Neural cell (in vitro differentiated cells): Measurements from ENCODE around the gene MARVELD1. TPM values are rescaled to one million over a fixed set of nuclear protein-coding genes. Genes with fewer than 3 reads are reported as not detected.

Source experiments
- H2AFZ ChIP-seq: fragments of 200-600, 300-800 bp; sonication (generic), shearing (Covaris generic); 2 replicates; pipeline ENCODE4 v1.6.0; 2014; ENCODE audit warnings: low read depth, mild to moderate bottlenecking, antibody characterized with exemption, low read length, moderate library complexity
- H3F3A ChIP-seq: fragments of 200-600 bp; shearing (Covaris generic); 2 replicates; pipeline ENCODE4 v1.6.1; 2016; ENCODE audit warnings: mild to moderate bottlenecking, moderate library complexity, mixed read lengths, antibody characterized with exemption, low read length; ENCODE audit not compliant: insufficient read depth, poor library complexity, severe bottlenecking
- H3K27ac ChIP-seq: fragments of 200-600, 300-800 bp; sonication (generic), shearing (Covaris generic); 2 replicates; pipeline ENCODE4 v1.5.1; 2014; ENCODE audit warnings: mild to moderate bottlenecking, low read length, moderate library complexity
- H3K27me3 ChIP-seq: fragments of 300-800, 200-600 bp; sonication (generic), shearing (Covaris generic); 2 replicates; pipeline ENCODE4 v1.6.0; 2014; ENCODE audit warnings: mild to moderate bottlenecking, low read depth, low read length, moderate library complexity; ENCODE audit not compliant: insufficient read depth
- H3K36me3 ChIP-seq: fragments of 300-800, 200-600 bp; sonication (generic), shearing (Covaris generic); 2 replicates; pipeline ENCODE4 v1.5.1; 2014; ENCODE audit warnings: mild to moderate bottlenecking, antibody characterized with exemption, low read length, moderate library complexity; ENCODE audit not compliant: insufficient read depth
- H3K4me2 ChIP-seq: fragments of 300-800, 200-600 bp; sonication (generic), shearing (Covaris generic); 2 replicates; pipeline ENCODE4 v1.6.0; 2014; ENCODE audit warnings: mild to moderate bottlenecking, low read length
- H3K4me3 ChIP-seq: fragments of 300-800, 200-600 bp; sonication (generic), shearing (Covaris generic); 2 replicates; pipeline ENCODE4 v1.5.1; 2014; ENCODE audit warnings: mild to moderate bottlenecking, low read length, moderate library complexity
- H3K79me2 ChIP-seq: fragments of 200-600 bp; shearing (Covaris generic); replicated peaks from 2 replicates; pipeline ENCODE4 v1.6.0; 2014; ENCODE audit warnings: mild to moderate bottlenecking, low read length, moderate library complexity; ENCODE audit not compliant: insufficient read depth
- H3K9ac ChIP-seq: fragments of 300-800, 200-600 bp; sonication (generic), shearing (Covaris generic); 2 replicates; pipeline ENCODE4 v1.6.1; 2016; ENCODE audit warnings: mild to moderate bottlenecking, low read length, mixed read lengths
- H3K9me2 ChIP-seq: fragments of 200-600 bp; shearing (Covaris generic); 2 replicates; pipeline ENCODE4 v1.6.1; 2016; ENCODE audit warnings: mild to moderate bottlenecking, low read length, mixed read lengths; ENCODE audit not compliant: insufficient read depth
- H3K9me3 ChIP-seq: fragments of 200-600, 300-800 bp; sonication (generic), shearing (Covaris generic); 2 replicates; pipeline ENCODE4 v1.6.1; 2016; ENCODE audit warnings: mild to moderate bottlenecking, mixed run types, low read length, moderate library complexity, mixed read lengths
- H4K20me1 ChIP-seq: fragments of 200-600 bp; shearing (Covaris generic); 2 replicates; pipeline ENCODE4 v1.6.1; 2016; ENCODE audit warnings: mild to moderate bottlenecking, mixed run types; ENCODE audit not compliant: insufficient read depth
- CTCF ChIP-seq: fragments of 450-650 bp; IDR thresholded peaks from 2 replicates; pipeline ENCODE4 v1.5.1; 2014; ENCODE audit warnings: antibody characterized with exemption, mild to moderate bottlenecking, moderate library complexity; ENCODE audit not compliant: poor library complexity, severe bottlenecking
- EP300 ChIP-seq: fragments of 450-650 bp; conservative IDR thresholded peaks from 2 replicates; pipeline ENCODE4 v1.6.1; 2014; ENCODE audit warnings: antibody characterized with exemption, mild to moderate bottlenecking, moderate library complexity; ENCODE audit not compliant: poor library complexity, severe bottlenecking
- EZH2 ChIP-seq: fragments of 200-600, 300-800 bp; shearing (Covaris generic), sonication (generic); IDR thresholded peaks from 2 replicates; pipeline ENCODE4 v1.6.1; 2014; ENCODE audit warnings: antibody characterized with exemption, low read length, borderline replicate concordance, mild to moderate bottlenecking; ENCODE audit not compliant: insufficient read depth, poor library complexity, severe bottlenecking
- MXI1 ChIP-seq: fragments of 450-650 bp; conservative IDR thresholded peaks from 2 replicates; pipeline ENCODE4 v1.6.1; 2014; ENCODE audit warnings: antibody characterized with exemption, mild to moderate bottlenecking; ENCODE audit not compliant: poor library complexity, severe bottlenecking
- POLR2AphosphoS5 ChIP-seq: IDR thresholded peaks from 2 replicates; pipeline ENCODE4 v1.6.1; 2012
- RAD21 ChIP-seq: fragments of 450-650 bp; conservative IDR thresholded peaks from 2 replicates; pipeline ENCODE4 v1.6.1; 2014; ENCODE audit warnings: antibody characterized with exemption, mild to moderate bottlenecking, moderate library complexity
- SMC3 ChIP-seq: fragments of 450-650 bp; conservative IDR thresholded peaks from 2 replicates; pipeline ENCODE4 v1.6.1; 2014; ENCODE audit warnings: antibody characterized with exemption, mild to moderate bottlenecking, moderate library complexity; ENCODE audit not compliant: poor library complexity
- TAF1 ChIP-seq: IDR thresholded peaks from 2 replicates; pipeline ENCODE4 v1.6.1; 2012; ENCODE audit warnings: low read depth
- polyA plus RNA-seq: library from polyadenylated mRNA; depleted of rRNA; stranded (reverse); fragments of >200 nt; gene quantifications from 2 replicates; pipeline ENCODE4 v1.2.3, GENCODE V29; 2014
- TF ChIP-seq, protein P1 (sequence below): IDR thresholded peaks from 2 replicates; pipeline ENCODE4 v1.6.1; 2012; ENCODE audit warnings: borderline replicate concordance

MARVELD1 gene
- polyA plus RNA-seq, 1 donor from 2014 or later = 2.3 TPM

DNA sequence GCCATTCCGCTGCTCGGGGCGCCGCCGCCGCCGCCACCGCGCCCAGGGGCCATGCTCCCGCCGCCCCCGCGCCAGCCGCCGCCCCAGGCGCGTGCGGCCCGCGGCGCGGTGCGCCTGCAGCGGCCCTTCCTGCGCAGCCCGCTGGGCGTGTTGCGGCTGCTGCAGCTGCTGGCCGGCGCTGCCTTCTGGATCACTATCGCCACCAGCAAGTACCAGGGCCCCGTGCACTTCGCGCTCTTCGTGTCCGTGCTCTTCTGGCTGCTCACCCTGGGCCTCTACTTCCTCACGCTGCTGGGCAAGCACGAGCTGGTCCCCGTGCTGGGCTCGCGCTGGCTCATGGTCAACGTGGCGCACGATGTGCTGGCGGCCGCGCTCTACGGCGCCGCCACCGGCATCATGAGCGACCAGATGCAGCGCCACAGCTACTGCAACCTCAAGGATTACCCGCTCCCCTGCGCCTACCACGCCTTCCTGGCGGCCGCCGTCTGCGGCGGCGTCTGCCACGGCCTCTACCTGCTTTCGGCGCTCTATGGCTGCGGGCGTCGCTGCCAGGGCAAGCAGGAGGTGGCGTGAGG, 383 bp downstream of the MARVELD1 start:
- H2AFZ ChIP-seq = peak overlapping the region; percentile 40
- H3K79me2 ChIP-seq = no peaks in the 10 kb centered on the region
- H3K27me3 ChIP-seq = peaks cover 16% of the 10 kb centered on the region
- H3K9me3 ChIP-seq = no peaks in the 10 kb centered on the region
- H3K4me3 ChIP-seq = peak overlapping the region; percentile 77
- no peaks in the 10 kb centered on the region for H3K36me3 ChIP-seq
- TF ChIP-seq MXI1 = peak; percentile 80
- TF ChIP-seq TAF1 = no peak
- TF ChIP-seq EP300 = no peak
- no peak for TF ChIP-seq SMC3
- TF ChIP-seq CTCF = peak; percentile 68
- TF ChIP-seq POLR2AphosphoS5 = peak; percentile 65
- peak overlapping the region; percentile 68 for H3K9ac ChIP-seq
- peak overlapping the region; percentile 31 for H3K27ac ChIP-seq
- H3F3A ChIP-seq = no peaks in the 10 kb centered on the region
- peak overlapping the region; percentile 59 for H3K4me2 ChIP-seq
- H4K20me1 ChIP-seq = no peaks in the 10 kb centered on the region
- no peaks in the 10 kb centered on the region for H3K9me2 ChIP-seq

DNA sequence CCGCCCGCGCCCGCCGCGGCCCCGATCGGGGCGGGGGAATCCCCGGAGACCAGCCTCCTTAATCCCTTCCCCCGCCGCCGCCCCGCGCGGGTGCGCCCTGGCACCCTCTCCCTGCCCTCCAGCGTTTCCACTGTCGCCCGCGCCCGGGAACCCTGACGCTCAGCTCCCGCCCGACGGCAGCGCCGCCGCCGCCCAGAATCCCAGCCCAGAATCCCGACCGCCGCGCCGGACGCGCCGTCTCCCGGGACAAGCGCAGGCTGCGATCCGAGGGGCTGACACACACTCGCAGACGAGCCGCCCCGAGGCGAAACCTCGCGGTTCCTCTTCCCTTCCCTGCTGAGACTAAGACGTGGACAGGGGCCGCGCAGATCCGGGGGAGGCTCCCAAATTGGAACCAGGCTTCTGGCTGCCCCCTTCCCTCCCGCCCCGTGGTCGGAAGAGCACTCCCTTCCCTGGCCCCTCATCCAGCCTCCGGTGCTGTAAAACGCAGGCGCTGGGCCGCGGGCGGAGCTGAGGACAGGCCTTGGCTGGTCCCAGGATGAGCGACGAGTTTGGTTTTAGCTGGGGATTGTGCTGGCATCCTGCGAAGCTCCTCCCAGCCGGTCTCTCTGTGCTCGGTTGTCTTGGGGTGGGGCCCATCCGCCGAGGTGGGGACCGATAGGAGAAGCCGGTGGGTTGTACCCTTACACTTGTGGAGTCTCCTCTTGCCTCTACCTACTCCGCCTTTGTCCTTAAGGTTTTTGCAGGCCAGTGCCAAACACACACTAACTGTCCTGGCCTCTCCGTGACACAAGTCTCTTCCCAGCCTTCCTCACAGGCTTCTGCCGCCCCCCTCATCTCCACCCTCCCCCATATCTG, 1.1 kb downstream of the MARVELD1 start:
- Histone ChIP-seq H3K4me3 (peak overlapping the region; percentile 77), H3K9me2 (no peaks in the 10 kb centered on the region), H3F3A (no peaks in the 10 kb centered on the region), H4K20me1 (no peaks in the 10 kb centered on the region), H3K79me2 (no peaks in the 10 kb centered on the region), H3K4me2 (no peak overlapping the region), H3K27me3 (peaks cover 16% of the 10 kb centered on the region), H3K36me3 (no peaks in the 10 kb centered on the region), H3K9me3 (no peaks in the 10 kb centered on the region), H3K9ac (peak overlapping the region; percentile 68), H2AFZ (no peak overlapping the region), H3K27ac (no peak overlapping the region)
- TF ChIP-seq, protein P1, sequence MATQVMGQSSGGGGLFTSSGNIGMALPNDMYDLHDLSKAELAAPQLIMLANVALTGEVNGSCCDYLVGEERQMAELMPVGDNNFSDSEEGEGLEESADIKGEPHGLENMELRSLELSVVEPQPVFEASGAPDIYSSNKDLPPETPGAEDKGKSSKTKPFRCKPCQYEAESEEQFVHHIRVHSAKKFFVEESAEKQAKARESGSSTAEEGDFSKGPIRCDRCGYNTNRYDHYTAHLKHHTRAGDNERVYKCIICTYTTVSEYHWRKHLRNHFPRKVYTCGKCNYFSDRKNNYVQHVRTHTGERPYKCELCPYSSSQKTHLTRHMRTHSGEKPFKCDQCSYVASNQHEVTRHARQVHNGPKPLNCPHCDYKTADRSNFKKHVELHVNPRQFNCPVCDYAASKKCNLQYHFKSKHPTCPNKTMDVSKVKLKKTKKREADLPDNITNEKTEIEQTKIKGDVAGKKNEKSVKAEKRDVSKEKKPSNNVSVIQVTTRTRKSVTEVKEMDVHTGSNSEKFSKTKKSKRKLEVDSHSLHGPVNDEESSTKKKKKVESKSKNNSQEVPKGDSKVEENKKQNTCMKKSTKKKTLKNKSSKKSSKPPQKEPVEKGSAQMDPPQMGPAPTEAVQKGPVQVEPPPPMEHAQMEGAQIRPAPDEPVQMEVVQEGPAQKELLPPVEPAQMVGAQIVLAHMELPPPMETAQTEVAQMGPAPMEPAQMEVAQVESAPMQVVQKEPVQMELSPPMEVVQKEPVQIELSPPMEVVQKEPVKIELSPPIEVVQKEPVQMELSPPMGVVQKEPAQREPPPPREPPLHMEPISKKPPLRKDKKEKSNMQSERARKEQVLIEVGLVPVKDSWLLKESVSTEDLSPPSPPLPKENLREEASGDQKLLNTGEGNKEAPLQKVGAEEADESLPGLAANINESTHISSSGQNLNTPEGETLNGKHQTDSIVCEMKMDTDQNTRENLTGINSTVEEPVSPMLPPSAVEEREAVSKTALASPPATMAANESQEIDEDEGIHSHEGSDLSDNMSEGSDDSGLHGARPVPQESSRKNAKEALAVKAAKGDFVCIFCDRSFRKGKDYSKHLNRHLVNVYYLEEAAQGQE = no peak
- TF ChIP-seq POLR2AphosphoS5 (no peak), SMC3 (no peak), RAD21 (no peak), EZH2 (no peak), EP300 (no peak), TAF1 (no peak), CTCF (no peak), MXI1 (no peak)
